PC-3 (cell line): ENCODE measurements around the gene DEUP1. TPM values are rescaled to one million over a fixed set of nuclear protein-coding genes. Genes with fewer than 3 reads are reported as not detected.

ENCODE experiments used
- ATAC-seq: fragments of 200-7000 bp; cut with Tn5 transposase; 2 replicates; pipeline ENCODE4 v1.9.1; 2020; ENCODE audit warnings: mild to moderate bottlenecking, moderate library complexity
- Bru-seq: library from RNA; stranded (reverse); fragments of 400-500 nt; gene quantifications from one replicate; lab custom pipeline; 2021; lab: Mats Ljungman, UMichigan
- BruChase-seq, 2 experiments: library from RNA; stranded (reverse); fragments of 400-500 nt; gene quantifications; one replicate each; lab custom pipeline; 2021; lab: Mats Ljungman, UMichigan
- BruUV-seq: library from RNA; stranded (reverse); fragments of 400-500 nt; replicated peaks from 2 replicates; lab custom pipeline; 2021; lab: Mats Ljungman, UMichigan
- CTCF ChIA-PET: fragments of 300-600 bp; sonication (Branson Sonifier 250); formaldehyde crosslinking; loops from one replicate; lab custom pipeline; 2022; ENCODE audit warnings: antibody characterized with exemption; lab: Charles Lee
- POLR2A ChIA-PET: fragments of 300-600 bp; sonication (Branson Sonifier 250); formaldehyde crosslinking; loops from one replicate; lab custom pipeline; 2022; ENCODE audit warnings: antibody characterized with exemption; ENCODE audit not compliant: unreplicated experiment; lab: Charles Lee
- DNase-seq: peaks from one replicate; pipeline ENCODE4 v3.0.0-alpha.2; 2015
- H2AFZ ChIP-seq: fragments of 300-600 bp; sonication (generic); 2 replicates; pipeline ENCODE4 v1.6.0; 2016; ENCODE audit warnings: antibody characterized with exemption, low read length
- H3F3A ChIP-seq: fragments of 300-600 bp; sonication (generic); one replicate; pipeline ENCODE4 v1.6.0; 2017; ENCODE audit warnings: antibody characterized with exemption, low read length, control low read depth, mild to moderate bottlenecking; ENCODE audit not compliant: unreplicated experiment
- H3K27ac ChIP-seq: fragments of 300-600 bp; sonication (generic); 2 replicates; pipeline ENCODE4 v1.5.1; 2016; ENCODE audit warnings: mild to moderate bottlenecking, low read length
- H3K27me3 ChIP-seq: fragments of 300-600 bp; sonication (generic); 2 replicates; pipeline ENCODE4 v1.6.1; 2016; ENCODE audit warnings: low read length, mixed read lengths
- H3K36me3 ChIP-seq: fragments of 300-600 bp; sonication (generic); 2 replicates; pipeline ENCODE4 v1.6.1; 2016; ENCODE audit warnings: low read depth, mixed run types, low read length, mixed read lengths
- H3K4me1 ChIP-seq: fragments of 300-600 bp; sonication (generic); 2 replicates; pipeline ENCODE4 v1.5.1; 2016; ENCODE audit warnings: low read length; ENCODE audit not compliant: insufficient read depth
- H3K4me2 ChIP-seq: fragments of 300-600 bp; sonication (generic); 2 replicates; pipeline ENCODE4 v1.6.0; 2016; ENCODE audit warnings: low read length
- H3K4me3 ChIP-seq: fragments of 300-600 bp; sonication (generic); 2 replicates; pipeline ENCODE4 v1.5.1; 2016; ENCODE audit warnings: mild to moderate bottlenecking, low read length, mixed read lengths
- H3K79me2 ChIP-seq: fragments of 300-600 bp; sonication (generic); 2 replicates; pipeline ENCODE4 v1.6.1; 2017; ENCODE audit warnings: low read length, mixed read lengths
- H3K9ac ChIP-seq: fragments of 300-600 bp; sonication (generic); 2 replicates; pipeline ENCODE4 v1.6.0; 2016; ENCODE audit warnings: mild to moderate bottlenecking, low read length
- H3K9me2 ChIP-seq: fragments of 300-600 bp; sonication (generic); replicated peaks from 2 replicates; pipeline ENCODE4 v1.6.1; 2016; ENCODE audit warnings: mixed run types, low read length, mixed read lengths
- H3K9me3 ChIP-seq: fragments of 300-600 bp; sonication (generic); 2 replicates; pipeline ENCODE4 v1.6.1; 2016; ENCODE audit warnings: low read length, mixed read lengths
- H4K20me1 ChIP-seq: fragments of 300-600 bp; sonication (generic); 2 replicates; pipeline ENCODE4 v1.6.1; 2016; ENCODE audit warnings: low read length, mixed read lengths
- EZH2 ChIP-seq: fragments of 300-600 bp; sonication (generic); IDR thresholded peaks from one replicate; pipeline ENCODE4 v1.6.1; 2017; ENCODE audit warnings: antibody characterized with exemption, mild to moderate bottlenecking, low read length; ENCODE audit not compliant: unreplicated experiment
- EZH2phosphoT487 ChIP-seq: fragments of 300-600 bp; sonication (generic); IDR thresholded peaks from 2 replicates; pipeline ENCODE4 v1.6.1; 2018; ENCODE audit warnings: mild to moderate bottlenecking, antibody characterized with exemption, low read length, borderline replicate concordance
- intact Hi-C: fragments of 100-400 bp; cut with micrococcal nuclease; formaldehyde crosslinking; loops from 2 replicates; pipeline ENCODE4 v1.9.0; 2023
- long read RNA-seq: library from polyadenylated mRNA; unstranded; transcript quantifications from one replicate; pipeline ENCODE4 v2.0.0, GENCODE V29; 2021; ENCODE audit not compliant: unreplicated experiment
- total RNA-seq: library from RNA; depleted of rRNA; stranded (reverse); fragments of >200 nt; gene quantifications from 2 replicates; pipeline ENCODE4 v1.2.3, GENCODE V29; 2014; rRNA removed
- TF ChIP-seq, protein P1 (sequence below): fragments of 300-600 bp; sonication (generic); conservative IDR thresholded peaks from 2 replicates; pipeline ENCODE4 v1.5.1; 2017; ENCODE audit warnings: antibody characterized with exemption, low read depth, mild to moderate bottlenecking, low read length

DEUP1 gene, protein sequence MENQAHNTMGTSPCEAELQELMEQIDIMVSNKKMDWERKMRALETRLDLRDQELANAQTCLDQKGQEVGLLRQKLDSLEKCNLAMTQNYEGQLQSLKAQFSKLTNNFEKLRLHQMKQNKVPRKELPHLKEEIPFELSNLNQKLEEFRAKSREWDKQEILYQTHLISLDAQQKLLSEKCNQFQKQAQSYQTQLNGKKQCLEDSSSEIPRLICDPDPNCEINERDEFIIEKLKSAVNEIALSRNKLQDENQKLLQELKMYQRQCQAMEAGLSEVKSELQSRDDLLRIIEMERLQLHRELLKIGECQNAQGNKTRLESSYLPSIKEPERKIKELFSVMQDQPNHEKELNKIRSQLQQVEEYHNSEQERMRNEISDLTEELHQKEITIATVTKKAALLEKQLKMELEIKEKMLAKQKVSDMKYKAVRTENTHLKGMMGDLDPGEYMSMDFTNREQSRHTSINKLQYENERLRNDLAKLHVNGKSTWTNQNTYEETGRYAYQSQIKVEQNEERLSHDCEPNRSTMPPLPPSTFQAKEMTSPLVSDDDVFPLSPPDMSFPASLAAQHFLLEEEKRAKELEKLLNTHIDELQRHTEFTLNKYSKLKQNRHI
- total RNA-seq = 0.26 TPM in 1 of 2 replicates, not detected in the other
- percentile 12 among the genes with signal in this experiment for Bru-seq, nascent RNA
- percentile 9 among the genes with signal in this experiment for BruChase-seq, experiment 1, labeled RNA remaining after a 6-hour chase
- BruChase-seq, experiment 2, labeled RNA remaining after a 2-hour chase = percentile 11 among the genes with signal in this experiment
- long read RNA-seq, partial matches to known transcripts = 0 of 1 reads
- long read RNA-seq, other reads (novel, unspliced or antisense) = 1 of 1 reads

DNA sequence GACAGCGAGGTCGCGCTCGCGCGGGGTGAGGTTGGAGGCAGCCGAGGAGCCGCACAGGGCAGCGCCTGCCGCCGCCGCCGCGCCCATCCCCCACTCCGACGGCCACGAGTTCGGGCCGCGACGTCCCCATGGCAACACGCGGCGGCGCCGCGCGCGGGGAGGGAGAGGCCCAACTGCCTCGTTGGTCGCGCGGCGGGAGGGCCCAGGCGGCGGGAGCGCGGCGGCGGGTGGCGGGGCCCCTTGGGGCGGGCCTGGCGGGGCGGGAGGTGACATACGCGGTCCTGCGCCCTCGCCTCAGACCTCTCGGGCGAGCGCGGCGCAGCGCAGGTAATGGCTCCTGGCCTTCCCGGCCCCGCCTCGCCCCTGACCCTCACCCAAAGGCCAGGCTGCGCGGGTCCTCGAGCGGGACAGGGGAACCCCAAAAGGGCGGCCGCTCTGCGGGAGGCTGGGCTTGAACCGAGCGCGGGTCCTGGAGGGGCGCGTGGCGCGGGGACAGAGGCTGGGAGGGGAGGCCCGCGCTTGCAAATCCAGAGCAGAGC is at the start of gene DEUP1:
Gene DEUP1, plus strand, starts transcription at position 297 of the 539 bp plus-strand sequence. CDS start 1,518 bp downstream, outside the sequence.
- no TSS peak for BruUV-seq
- DNase-seq (peak; percentile 22), ATAC-seq (peak; percentile 76)
- Histone ChIP-seq H4K20me1 (no peaks in the 10 kb centered on the region), H3K27me3 (peaks cover 5% of the 10 kb centered on the region; the same call in 1 of the 2 replicates), H3K9ac (no peak within 1 kb of the TSS), H2AFZ (peak within 1 kb of the TSS; percentile 73), H3K4me2 (peak within 1 kb of the TSS; percentile 47), H3K27ac (no peak within 1 kb of the TSS), H3K36me3 (no peaks in the 10 kb centered on the region), H3K4me1 (no peaks in the 10 kb centered on the region), H3K9me3 (no peaks in the 10 kb centered on the region), H3K4me3 (peak within 1 kb of the TSS; percentile 50; the same call in 1 of the 2 replicates), H3K79me2 (no peaks in the 10 kb centered on the region), H3F3A (no peaks in the 10 kb centered on the region), H3K9me2 (no peaks in the 10 kb centered on the region)
- CTCF ChIA-PET = no interaction called here
- no peak for TF ChIP-seq EZH2
- intact Hi-C loops = no loop called here
- POLR2A ChIA-PET = no interaction called here

DNA sequence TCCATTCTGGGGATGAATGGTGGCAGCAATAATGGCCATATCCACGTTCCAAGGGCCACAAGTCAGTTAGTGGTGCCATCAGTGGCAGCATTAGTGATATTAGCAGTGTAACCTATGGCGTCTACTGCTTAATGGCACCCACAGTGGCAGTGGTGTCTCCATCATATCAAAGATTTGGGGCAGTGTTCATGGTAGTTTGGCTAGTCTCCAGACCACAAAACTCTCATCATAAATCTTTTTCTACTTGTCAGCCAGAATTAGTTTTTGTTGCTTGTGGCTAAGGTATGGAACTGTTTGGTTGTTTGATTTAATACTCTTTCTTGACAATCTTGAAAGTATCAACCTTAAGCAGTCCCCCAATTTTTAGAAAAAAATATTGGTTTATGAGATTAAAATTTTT is 45.1 kb upstream of the DEUP1 start:
- intact Hi-C loops = no loop called here
- H2AFZ ChIP-seq = no peak overlapping the region
- H3K27ac ChIP-seq = no peak overlapping the region
- no peak for DNase-seq
- no peaks in the 10 kb centered on the region for H3K9me2 ChIP-seq
- no peak overlapping the region for H3K9ac ChIP-seq
- POLR2A ChIA-PET = no interaction called here
- no TSS peak for BruUV-seq
- no peaks in the 10 kb centered on the region for H3K4me1 ChIP-seq
- TF ChIP-seq EZH2 = no peak
- TF ChIP-seq, protein P1, sequence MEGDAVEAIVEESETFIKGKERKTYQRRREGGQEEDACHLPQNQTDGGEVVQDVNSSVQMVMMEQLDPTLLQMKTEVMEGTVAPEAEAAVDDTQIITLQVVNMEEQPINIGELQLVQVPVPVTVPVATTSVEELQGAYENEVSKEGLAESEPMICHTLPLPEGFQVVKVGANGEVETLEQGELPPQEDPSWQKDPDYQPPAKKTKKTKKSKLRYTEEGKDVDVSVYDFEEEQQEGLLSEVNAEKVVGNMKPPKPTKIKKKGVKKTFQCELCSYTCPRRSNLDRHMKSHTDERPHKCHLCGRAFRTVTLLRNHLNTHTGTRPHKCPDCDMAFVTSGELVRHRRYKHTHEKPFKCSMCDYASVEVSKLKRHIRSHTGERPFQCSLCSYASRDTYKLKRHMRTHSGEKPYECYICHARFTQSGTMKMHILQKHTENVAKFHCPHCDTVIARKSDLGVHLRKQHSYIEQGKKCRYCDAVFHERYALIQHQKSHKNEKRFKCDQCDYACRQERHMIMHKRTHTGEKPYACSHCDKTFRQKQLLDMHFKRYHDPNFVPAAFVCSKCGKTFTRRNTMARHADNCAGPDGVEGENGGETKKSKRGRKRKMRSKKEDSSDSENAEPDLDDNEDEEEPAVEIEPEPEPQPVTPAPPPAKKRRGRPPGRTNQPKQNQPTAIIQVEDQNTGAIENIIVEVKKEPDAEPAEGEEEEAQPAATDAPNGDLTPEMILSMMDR = no peak
- TF ChIP-seq EZH2phosphoT487 = no peak
- no peaks in the 10 kb centered on the region for H3K79me2 ChIP-seq
- CTCF ChIA-PET = no interaction called here
- H3K27me3 ChIP-seq = no peaks in the 10 kb centered on the region
- H4K20me1 ChIP-seq = no peaks in the 10 kb centered on the region
- ATAC-seq = no peak
- H3K4me2 ChIP-seq = no peak overlapping the region
- no peaks in the 10 kb centered on the region for H3K36me3 ChIP-seq
- no peaks in the 10 kb centered on the region for H3F3A ChIP-seq
- H3K4me3 ChIP-seq = no peak overlapping the region
- H3K9me3 ChIP-seq = no peaks in the 10 kb centered on the region

DNA sequence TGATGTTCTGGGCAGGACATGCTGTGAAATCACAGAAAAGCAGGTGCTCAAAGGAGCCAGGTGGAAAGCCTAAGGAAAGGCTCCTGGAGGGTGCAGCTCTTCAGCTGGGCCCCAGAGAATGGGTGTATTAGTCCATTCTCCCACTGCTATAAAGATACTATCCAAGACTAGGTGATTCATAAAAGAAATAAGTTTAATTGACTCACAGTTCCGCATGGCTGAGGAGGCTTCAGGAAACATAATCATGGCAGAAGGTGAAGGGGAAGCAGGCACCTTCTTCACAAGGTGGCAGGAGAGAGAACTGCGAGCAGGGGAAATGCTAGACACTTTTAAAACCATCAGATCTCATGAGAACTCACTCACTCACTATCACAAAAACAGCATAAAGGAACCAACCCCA is 43.1 kb upstream of the DEUP1 start:
- peak; percentile 68 for ATAC-seq
- BruUV-seq = no TSS peak

More for the DNA sequence above, 43.1 kb upstream of the DEUP1 start:
- H3K9me2 ChIP-seq = no peaks in the 10 kb centered on the region
- no peaks in the 10 kb centered on the region for H3K4me1 ChIP-seq
- H3K27me3 ChIP-seq = no peaks in the 10 kb centered on the region
- ChIA-PET CTCF (no interaction called here), POLR2A (no interaction called here)
- H3K79me2 ChIP-seq = no peaks in the 10 kb centered on the region
- H2AFZ ChIP-seq = no peak overlapping the region
- H4K20me1 ChIP-seq = no peaks in the 10 kb centered on the region
- intact Hi-C loops = no loop called here
- H3F3A ChIP-seq = no peaks in the 10 kb centered on the region
- TF ChIP-seq, protein P1 = no peak
- TF ChIP-seq EZH2 = no peak
- DNase-seq = peak; percentile 34
- no peaks in the 10 kb centered on the region for H3K9me3 ChIP-seq
- no peak overlapping the region for H3K4me2 ChIP-seq
- H3K36me3 ChIP-seq = no peaks in the 10 kb centered on the region
- no peak overlapping the region for H3K4me3 ChIP-seq
- no peak overlapping the region for H3K9ac ChIP-seq
- no peak overlapping the region for H3K27ac ChIP-seq
